Mesodermal cell (in vitro differentiated cells): Measurements from ENCODE around the gene CHMP6.

Experiments used
- H3K27ac ChIP-seq: 2 replicates; pipeline ENCODE4 v1.7.0; 2013; ENCODE audit warnings: mild to moderate bottlenecking, low read depth, low read length, moderate library complexity; ENCODE audit not compliant: severe bottlenecking
- H3K36me3 ChIP-seq: 2 replicates; pipeline ENCODE4 v1.7.1; 2013; ENCODE audit warnings: mild to moderate bottlenecking, low read length, moderate library complexity; ENCODE audit not compliant: control insufficient read depth, insufficient read depth
- H3K4me1 ChIP-seq: one replicate; pipeline ENCODE4 v1.7.1; 2013; ENCODE audit warnings: mild to moderate bottlenecking, low read length; ENCODE audit not compliant: insufficient read depth, control insufficient read depth, poor library complexity, severe bottlenecking
- H3K4me3 ChIP-seq: 2 replicates; pipeline ENCODE4 v1.7.0; 2013; ENCODE audit warnings: low read length, control low read depth, mild to moderate bottlenecking; ENCODE audit not compliant: insufficient read depth, poor library complexity, severe bottlenecking; ENCODE audit errors: extremely low read depth
- H3K9me3 ChIP-seq: 2 replicates; pipeline ENCODE4 v1.7.1; 2013; ENCODE audit warnings: mild to moderate bottlenecking, low read length, moderate library complexity; ENCODE audit not compliant: control insufficient read depth
- WGBS, 2 experiments: methylation state at CpG; one replicate each; pipeline ENCODE4 v1.1.5; 2013; ENCODE audit warnings: missing lambda C conversion rate in 2 of 2; ENCODE audit not compliant: insufficient coverage in 2 of 2; 5-methylcytosine and 5-hydroxymethylcytosine counted together

Gene CHMP6

DNA sequence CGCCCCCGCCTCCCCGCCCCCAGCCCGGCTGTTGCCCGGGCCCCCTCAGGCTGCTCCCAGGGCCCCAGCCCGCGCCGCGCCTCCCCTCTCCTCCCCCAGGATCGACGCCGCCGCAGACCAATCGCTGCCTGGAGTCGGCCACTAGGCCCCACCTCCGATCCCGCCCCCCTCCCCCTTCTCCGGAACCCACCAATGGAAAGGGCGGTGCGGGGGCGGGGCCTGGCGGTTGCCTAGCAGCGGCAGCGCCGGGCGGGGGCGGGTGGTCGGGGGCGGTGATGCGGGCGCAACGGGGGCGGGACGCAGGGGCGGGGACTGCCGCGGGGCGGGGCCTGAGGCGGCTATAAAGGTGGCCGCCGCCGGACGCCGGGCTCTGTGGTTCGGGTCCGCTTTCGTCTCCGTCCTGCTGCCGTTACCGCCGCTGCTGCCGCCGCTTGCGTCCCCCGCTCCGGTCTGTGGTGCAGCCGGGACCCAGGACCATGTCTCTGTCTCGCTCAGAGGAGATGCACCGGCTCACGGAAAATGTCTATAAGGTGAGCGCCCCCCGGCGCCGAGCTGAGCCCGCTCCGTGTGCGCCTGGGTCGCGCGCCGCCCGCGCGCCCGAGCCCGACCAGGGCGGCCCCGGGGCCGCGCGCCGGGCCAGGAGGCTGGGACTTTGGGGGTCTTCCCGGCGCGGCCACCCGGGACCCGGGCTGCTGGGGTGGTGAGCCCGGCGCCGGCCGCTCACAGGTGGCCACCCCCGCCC, 43.3 kb downstream of the CHMP6 start, which contains the start of gene BAIAP2:
TSS of gene BAIAP2 (plus strand) at position 373 of the 742 bp plus-strand sequence. CDS start at position 477, 104 bp downstream.
- Histone ChIP-seq H3K4me3 (peak within 1 kb of the TSS; percentile 64), H3K27ac (no peak within 1 kb of the TSS), H3K9me3 (no peaks in the 10 kb centered on the region), H3K4me1 (peaks cover 28% of the 10 kb centered on the region), H3K36me3 (peaks cover 26% of the 10 kb centered on the region)
- WGBS, 2 experiments, result 0% methylated on average over 61 to 69 of the region's 92 CpGs

GRCh38 chr17:81035521-81036196, 44.0 kb downstream of the CHMP6 start:
- 4 to 5% methylated on average over 40 to 56 of the region's 66 CpGs for WGBS, 2 experiments
- Histone ChIP-seq H3K27ac (no peak overlapping the region), H3K36me3 (peaks cover 26% of the 10 kb centered on the region), H3K9me3 (no peaks in the 10 kb centered on the region), H3K4me3 (peak overlapping the region; percentile 55), H3K4me1 (peaks cover 35% of the 10 kb centered on the region)

DNA sequence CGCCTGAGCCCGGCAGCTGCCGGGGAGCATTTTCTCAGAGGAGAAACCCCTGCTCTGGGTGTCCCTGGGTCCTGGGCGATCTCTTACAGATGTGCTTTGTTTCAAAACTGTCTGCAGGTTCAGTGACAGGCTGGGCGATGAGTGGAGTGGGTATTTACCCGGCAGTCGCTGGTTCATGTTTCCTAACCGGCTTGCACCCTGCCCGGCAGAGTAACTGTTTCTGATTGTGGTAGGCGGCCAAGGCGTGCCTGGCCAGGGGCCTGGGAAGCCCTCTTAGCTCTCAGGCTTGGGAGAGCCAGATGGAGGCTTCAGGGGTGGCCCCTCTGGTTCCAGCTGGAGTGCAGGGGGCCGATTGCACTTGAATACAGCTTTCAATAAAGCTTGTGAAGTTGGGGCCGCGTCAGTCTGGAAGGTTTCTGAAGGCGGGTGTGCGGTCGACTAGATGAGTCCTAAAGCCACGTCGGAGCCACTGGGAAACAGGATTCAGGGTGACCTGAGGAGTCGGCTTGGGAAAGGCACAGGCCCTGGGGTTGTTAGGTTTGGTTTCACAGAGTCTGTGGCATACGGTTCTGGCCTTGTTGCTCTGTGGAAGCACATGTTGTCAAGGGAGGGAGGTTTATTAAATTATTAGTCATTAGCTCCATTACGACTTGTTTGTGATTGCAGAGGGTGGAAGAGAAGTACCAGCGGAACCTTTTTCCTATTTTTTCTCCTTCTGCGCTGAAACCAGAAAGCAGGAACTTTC, 44.7 kb downstream of the CHMP6 start:
- Histone ChIP-seq H3K9me3 (no peaks in the 10 kb centered on the region), H3K4me1 (peaks cover 42% of the 10 kb centered on the region), H3K36me3 (peaks cover 23% of the 10 kb centered on the region), H3K4me3 (peak overlapping the region; percentile 55), H3K27ac (no peak overlapping the region)
- 82 to 86% methylated on average over 19 to 23 of the region's 24 CpGs for WGBS, 2 experiments

GRCh38 chr17:81037026-81037797, 45.6 kb downstream of the CHMP6 start:
- no peaks in the 10 kb centered on the region for H3K9me3 ChIP-seq
- peaks cover 42% of the 10 kb centered on the region for H3K4me1 ChIP-seq
- 91 to 93% methylated on average over 26 to 27 of the region's 28 CpGs for WGBS, 2 experiments
- H3K36me3 ChIP-seq, result peaks cover 19% of the 10 kb centered on the region
- peak overlapping the region; percentile 5 for H3K4me3 ChIP-seq
- H3K27ac ChIP-seq, result no peak overlapping the region

DNA sequence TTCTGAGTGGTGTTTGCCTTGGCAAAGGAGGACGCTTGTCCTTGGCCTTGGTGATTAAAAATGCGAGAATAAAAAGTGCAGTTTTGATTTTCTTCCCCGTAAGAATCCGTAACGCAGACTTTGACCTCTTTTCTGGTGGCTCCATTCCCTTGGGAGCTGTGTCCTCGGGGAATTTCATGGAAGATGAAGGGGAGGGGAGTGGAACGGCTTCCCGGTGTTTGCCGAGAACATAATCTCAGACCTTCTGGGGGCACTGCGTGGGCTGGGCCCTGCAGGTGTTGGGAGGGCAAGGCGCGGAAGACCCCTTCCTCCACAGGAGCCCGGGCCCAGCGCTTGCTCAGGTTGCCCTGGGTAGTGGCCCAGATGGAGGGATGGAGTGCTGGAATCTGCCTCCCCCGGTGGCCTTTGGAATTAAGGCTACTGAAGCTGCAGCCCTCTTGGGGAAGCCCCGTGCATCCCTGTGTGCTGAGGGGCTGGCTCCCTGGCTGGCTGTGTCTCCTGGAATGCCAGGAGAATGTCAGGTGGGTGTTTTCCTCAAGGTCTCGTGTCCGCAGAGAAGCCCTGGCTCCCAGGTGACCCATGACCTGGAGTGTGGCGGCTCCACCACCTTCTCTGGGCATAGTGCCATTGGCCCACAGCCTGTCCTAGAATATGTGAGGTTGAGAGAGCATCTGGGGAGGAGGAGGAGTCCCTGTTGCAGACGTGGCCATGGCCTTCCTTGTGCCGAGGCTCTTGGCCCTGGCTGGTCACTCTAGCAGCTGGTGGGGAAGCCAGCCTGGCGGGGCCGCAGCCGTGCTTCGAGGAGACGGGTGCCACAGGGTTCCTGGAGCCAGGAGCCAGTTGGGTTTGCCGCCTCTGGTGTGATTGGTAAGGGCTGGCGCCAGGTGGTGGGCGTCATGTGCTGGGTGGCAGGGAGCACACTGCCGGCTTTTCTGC, 46.4 kb downstream of the CHMP6 start:
- H3K27ac ChIP-seq, result no peak overlapping the region
- peaks cover 39% of the 10 kb centered on the region for H3K4me1 ChIP-seq
- no peaks in the 10 kb centered on the region for H3K9me3 ChIP-seq
- no peak overlapping the region for H3K4me3 ChIP-seq
- WGBS, 2 experiments, result 94 to 96% methylated on average over 19 to 25 of the region's 30 CpGs
- H3K36me3 ChIP-seq, result peaks cover 14% of the 10 kb centered on the region

- Histone ChIP-seq H3K36me3 (peaks cover 14% of the 10 kb centered on the region), H3K4me3 (no peak overlapping the region), H3K27ac (no peak overlapping the region), H3K9me3 (no peaks in the 10 kb centered on the region), H3K4me1 (peaks cover 35% of the 10 kb centered on the region)
- 96% methylated on average over 14 to 16 of the region's 16 CpGs for WGBS, 2 experiments
Observed at GRCh38 chr17:81039096-81039495, 47.5 kb downstream of the CHMP6 start.

DNA sequence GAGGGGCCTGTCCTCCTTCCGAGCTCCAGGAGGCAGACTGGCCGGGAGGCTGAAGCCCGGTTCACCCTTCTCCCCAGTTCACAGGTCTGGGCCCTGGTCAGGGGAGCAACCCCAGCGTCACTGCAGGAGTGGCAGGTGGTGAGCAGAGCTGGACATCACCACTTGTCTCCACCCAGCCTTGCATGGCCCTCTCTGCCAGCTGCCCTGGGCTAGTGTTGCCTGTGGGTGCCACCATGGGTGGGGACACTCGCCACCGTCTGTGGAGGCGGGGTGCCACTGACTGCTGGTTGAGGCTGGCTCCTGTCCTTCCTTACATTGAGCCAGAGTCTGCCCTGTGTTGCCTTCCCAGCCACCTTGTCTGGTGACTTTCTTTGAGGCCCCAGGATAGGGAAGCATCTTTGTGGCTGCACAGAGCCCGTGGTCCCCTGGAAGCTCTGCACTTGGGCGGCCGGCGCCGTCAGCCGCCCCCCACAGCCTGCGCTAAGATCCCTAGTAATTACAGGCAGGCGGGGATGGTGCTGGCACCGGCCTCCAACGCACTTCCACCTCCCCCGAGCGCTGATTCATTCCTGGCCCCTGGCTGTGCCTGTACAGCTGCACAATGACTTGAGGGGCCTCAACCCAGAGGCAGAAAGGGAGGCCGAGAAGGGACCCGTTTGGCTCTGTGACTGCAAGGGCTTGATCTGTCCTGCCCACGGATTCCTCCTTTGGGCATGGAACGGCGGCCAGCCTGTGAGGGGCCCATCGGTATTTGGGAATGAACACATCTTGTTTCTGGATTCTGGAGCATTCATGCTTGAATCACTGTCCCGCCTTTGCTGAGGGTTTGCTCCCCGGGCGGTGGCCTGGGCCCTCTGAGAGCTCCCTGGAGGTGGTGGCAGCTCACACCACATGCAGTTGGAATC, 48.5 kb downstream of the CHMP6 start:
- 78 to 80% methylated on average over 17 to 27 of the region's 28 CpGs for WGBS, 2 experiments
- Histone ChIP-seq H3K36me3 (peaks cover 14% of the 10 kb centered on the region), H3K27ac (peak overlapping the region; percentile 74)

GRCh38 chr17:81040791-81041337, 49.2 kb downstream of the CHMP6 start:
- 76 to 80% methylated on average over 4 to 6 of the region's 6 CpGs for WGBS, 2 experiments

More for the DNA sequence above, 48.5 kb downstream of the CHMP6 start:
- Histone ChIP-seq H3K9me3 (no peaks in the 10 kb centered on the region), H3K4me1 (peaks cover 45% of the 10 kb centered on the region), H3K4me3 (no peak overlapping the region)

DNA sequence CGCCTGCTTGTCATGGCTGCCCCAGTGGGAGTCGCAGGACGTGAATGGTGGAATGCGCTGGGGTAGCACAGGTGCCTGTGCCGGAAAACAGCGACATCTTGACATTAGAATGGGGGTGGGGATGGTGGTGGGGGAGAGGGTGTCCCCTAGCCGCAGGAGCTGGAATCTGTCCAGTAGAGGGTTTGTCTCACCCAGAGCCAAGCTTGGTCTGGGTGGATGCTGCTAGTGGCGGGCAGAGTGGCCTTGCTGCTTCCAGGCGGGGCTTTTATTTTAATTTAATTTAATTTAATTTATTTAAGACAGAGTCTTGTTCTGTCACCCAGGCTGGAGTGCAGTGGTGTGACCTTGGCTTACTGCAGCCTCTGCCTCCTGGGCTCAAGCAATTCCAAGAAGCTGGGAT, 51.0 kb downstream of the CHMP6 start:
- no peaks in the 10 kb centered on the region for H3K9me3 ChIP-seq
- no peak overlapping the region for H3K27ac ChIP-seq
- H3K4me1 ChIP-seq, result peaks cover 40% of the 10 kb centered on the region
- peaks cover 8% of the 10 kb centered on the region for H3K36me3 ChIP-seq
- H3K4me3 ChIP-seq, result no peak overlapping the region
- WGBS, 2 experiments, result 90 to 93% methylated on average over 6 to 7 of the region's 9 CpGs

More at GRCh38 chr17:81040791-81041337, 49.2 kb downstream of the CHMP6 start:
- Histone ChIP-seq H3K36me3 (peaks cover 14% of the 10 kb centered on the region), H3K9me3 (no peaks in the 10 kb centered on the region), H3K4me1 (peaks cover 52% of the 10 kb centered on the region), H3K4me3 (no peak overlapping the region), H3K27ac (peak overlapping the region; percentile 74)
